ENCODE measurements around the gene PCCA.
"Not testable (repeated sequence)": the region's sequence is repeated elsewhere in the genome, so short reads cannot be mapped to it uniquely, and the experiment has no call there.

Gene PCCA

GRCh38 chr13:100146534-100146933 is 57.6 kb downstream of the PCCA start:
- DNase-seq = no peak

GRCh38 chr13:100147825-100148224 is 58.9 kb downstream of the PCCA start:
- no peak for DNase-seq

- DNase-seq = no peak
Observed at GRCh38 chr13:100148422-100148821, 59.5 kb downstream of the PCCA start.

GRCh38 chr13:100149389-100149788 is 60.5 kb downstream of the PCCA start:
- DNase-seq = no peak

- not testable (repeated sequence) for DNase-seq
Observed at GRCh38 chr13:100150711-100151110, 61.8 kb downstream of the PCCA start.

- DNase-seq = no peak
Observed at GRCh38 chr13:100154842-100155416, 66.0 kb downstream of the PCCA start.

- DNase-seq = no peak
Observed at GRCh38 chr13:100156788-100157187, 67.9 kb downstream of the PCCA start.

- no peak for DNase-seq
Observed at GRCh38 chr13:100158569-100158968, 69.7 kb downstream of the PCCA start.

- no peak for DNase-seq
Observed at GRCh38 chr13:100159584-100159983, 70.7 kb downstream of the PCCA start.

GRCh38 chr13:100160450-100160849 is 71.6 kb downstream of the PCCA start:
- no peak for DNase-seq

- no peak for DNase-seq
Observed at GRCh38 chr13:100163375-100163774, 74.5 kb downstream of the PCCA start.

GRCh38 chr13:100173203-100173602 is 84.3 kb downstream of the PCCA start:
- DNase-seq = no peak

GRCh38 chr13:100174455-100174854 is 85.6 kb downstream of the PCCA start:
- not testable (repeated sequence) for DNase-seq

GRCh38 chr13:100175078-100175802 is 86.3 kb downstream of the PCCA start:
- no peak for DNase-seq

- DNase-seq = no peak
Observed at GRCh38 chr13:100175803-100176182, 86.9 kb downstream of the PCCA start.

GRCh38 chr13:100176801-100177400 is 88.0 kb downstream of the PCCA start:
- DNase-seq = no peak

- DNase-seq = no peak
Observed at GRCh38 chr13:100178309-100178708, 89.4 kb downstream of the PCCA start.

GRCh38 chr13:100179276-100179675 is 90.4 kb downstream of the PCCA start:
- no peak for DNase-seq

GRCh38 chr13:100182900-100183490 is 94.1 kb downstream of the PCCA start:
- DNase-seq = no peak

GRCh38 chr13:100184095-100184494 is 95.2 kb downstream of the PCCA start:
- DNase-seq = no peak

- DNase-seq = no peak
Observed at GRCh38 chr13:100195568-100195967, 106.7 kb downstream of the PCCA start.

GRCh38 chr13:100196375-100196774 is 107.5 kb downstream of the PCCA start:
- DNase-seq = no peak

GRCh38 chr13:100197116-100197515 is 108.2 kb downstream of the PCCA start:
- no peak for DNase-seq
